ENCODE results near the gene LPCAT1.
"Not testable (repeated sequence)": the region's sequence is repeated elsewhere in the genome, so short reads cannot be mapped to it uniquely, and the experiment has no call there.

Gene LPCAT1

GRCh38 chr5:1541702-1542400 lies 18.1 kb upstream of the LPCAT1 start:
- Histone ChIP-seq H3K9ac (no peak overlapping the region), H3K27ac (no peak overlapping the region), H3K27me3 (no peaks in the 10 kb centered on the region), H3K9me3 (peaks cover 14% of the 10 kb centered on the region), H3K4me1 (peaks cover 29% of the 10 kb centered on the region), H3K4me2 (no peak overlapping the region), H4K20me1 (no peaks in the 10 kb centered on the region), H3K36me3 (no peaks in the 10 kb centered on the region), H3K4me3 (no peak overlapping the region)
- no peak for TF ChIP-seq Cebpa-rat (IDR thresholded peaks at IDR 0.05)

- peaks cover 14% of the 10 kb centered on the region for H3K9me3 ChIP-seq
- H3K36me3 ChIP-seq = no peaks in the 10 kb centered on the region
- no peaks in the 10 kb centered on the region for H3K27me3 ChIP-seq
- peaks cover 36% of the 10 kb centered on the region for H3K4me1 ChIP-seq
- H3K4me3 ChIP-seq = no peak overlapping the region
- TF ChIP-seq Cebpa-rat (IDR thresholded peaks at IDR 0.05) = no peak
- no peak overlapping the region for H3K4me2 ChIP-seq
- H4K20me1 ChIP-seq = no peaks in the 10 kb centered on the region
- H3K9ac ChIP-seq = no peak overlapping the region
- no peak overlapping the region for H3K27ac ChIP-seq
Observed at GRCh38 chr5:1540831-1541701, 17.3 kb upstream of the LPCAT1 start.

GRCh38 chr5:1540166-1540565 lies 16.4 kb upstream of the LPCAT1 start:
- Histone ChIP-seq H3K27me3 (no peaks in the 10 kb centered on the region), H3K4me2 (no peak overlapping the region), H3K36me3 (no peaks in the 10 kb centered on the region), H3K9me3 (peaks cover 14% of the 10 kb centered on the region), H4K20me1 (no peaks in the 10 kb centered on the region), H3K4me1 (peaks cover 27% of the 10 kb centered on the region), H3K9ac (no peak overlapping the region), H3K4me3 (no peak overlapping the region), H3K27ac (no peak overlapping the region; the same call in 1 of the 2 replicates)
- no peak for TF ChIP-seq Cebpa-rat (IDR thresholded peaks at IDR 0.05)

- peaks cover 26% of the 10 kb centered on the region for H3K4me1 ChIP-seq
- peak overlapping the region; percentile 45; the same call in 1 of the 2 replicates for H3K27ac ChIP-seq
- H3K4me3 ChIP-seq, H3K27me3 ChIP-seq, H3K9ac ChIP-seq, H3K36me3 ChIP-seq, H4K20me1 ChIP-seq, H3K4me2 ChIP-seq: not testable (repeated sequence)
- H3K9me3 ChIP-seq = peaks cover 14% of the 10 kb centered on the region
Observed at GRCh38 chr5:1539393-1540161, 15.8 kb upstream of the LPCAT1 start.

GRCh38 chr5:1538741-1539392 lies 15.1 kb upstream of the LPCAT1 start:
- 0 out of 2 replicates have a peak overlapping the region, but pooled peaks have one; percentile 45 for H3K27ac ChIP-seq
- TF ChIP-seq Cebpa-rat (IDR thresholded peaks at IDR 0.05) = no peak
- H3K4me2 ChIP-seq = no peak overlapping the region
- H3K9me3 ChIP-seq = peaks cover 14% of the 10 kb centered on the region
- no peak overlapping the region for H3K9ac ChIP-seq
- H3K27me3 ChIP-seq = no peaks in the 10 kb centered on the region
- H4K20me1 ChIP-seq = no peaks in the 10 kb centered on the region
- H3K4me3 ChIP-seq = no peak overlapping the region
- no peaks in the 10 kb centered on the region for H3K36me3 ChIP-seq
- peaks cover 26% of the 10 kb centered on the region for H3K4me1 ChIP-seq

- H3K9ac ChIP-seq = no peak overlapping the region
- TF ChIP-seq Cebpa-rat (IDR thresholded peaks at IDR 0.05) = no peak
- no peaks in the 10 kb centered on the region for H4K20me1 ChIP-seq
- H3K27ac ChIP-seq = no peak overlapping the region
- peaks cover 26% of the 10 kb centered on the region for H3K4me1 ChIP-seq
- no peaks in the 10 kb centered on the region for H3K27me3 ChIP-seq
- peaks cover 14% of the 10 kb centered on the region for H3K9me3 ChIP-seq
- no peak overlapping the region for H3K4me2 ChIP-seq
- no peak overlapping the region for H3K4me3 ChIP-seq
- no peaks in the 10 kb centered on the region for H3K36me3 ChIP-seq
Observed at GRCh38 chr5:1538276-1538675, 14.5 kb upstream of the LPCAT1 start.

GRCh38 chr5:1537603-1538154 lies 13.9 kb upstream of the LPCAT1 start:
- H3K27ac ChIP-seq = peak overlapping the region; percentile 46; the same call in 1 of the 2 replicates
- no peak for TF ChIP-seq Cebpa-rat (IDR thresholded peaks at IDR 0.05)

GRCh38 chr5:1536871-1537602 lies 13.3 kb upstream of the LPCAT1 start:
- no peak for TF ChIP-seq Cebpa-rat (IDR thresholded peaks at IDR 0.05)
- peak overlapping the region; percentile 27 for H3K9ac ChIP-seq
- no peaks in the 10 kb centered on the region for H3K27me3 ChIP-seq

More at GRCh38 chr5:1537603-1538154, 13.9 kb upstream of the LPCAT1 start:
- Histone ChIP-seq H3K36me3 (no peaks in the 10 kb centered on the region), H3K4me2 (peak overlapping the region; percentile 69; the same call in 1 of the 2 replicates), H3K27me3 (no peaks in the 10 kb centered on the region), H3K9ac (no peak overlapping the region), H3K4me3 (no peak overlapping the region), H3K9me3 (peaks cover 14% of the 10 kb centered on the region), H4K20me1 (no peaks in the 10 kb centered on the region), H3K4me1 (peaks cover 26% of the 10 kb centered on the region)

More at GRCh38 chr5:1536871-1537602, 13.3 kb upstream of the LPCAT1 start:
- peaks cover 26% of the 10 kb centered on the region for H3K4me1 ChIP-seq
- H3K4me3 ChIP-seq = peak overlapping the region; percentile 31
- H4K20me1 ChIP-seq = no peaks in the 10 kb centered on the region
- peak overlapping the region; percentile 46 for H3K27ac ChIP-seq
- peak overlapping the region; percentile 69 for H3K4me2 ChIP-seq
- peaks cover 14% of the 10 kb centered on the region for H3K9me3 ChIP-seq
- no peaks in the 10 kb centered on the region for H3K36me3 ChIP-seq
